ENCODE data around the gene RASD1.
A peak's percentile ranks its signal among the peaks of the same experiment; 100 is the strongest.
"Not testable (repeated sequence)": the region's sequence is repeated elsewhere in the genome, so short reads cannot be mapped to it uniquely, and the experiment has no call there.

Gene RASD1

GRCh38 chr17:17497065-17497844 is 1.1 kb upstream of the RASD1 start:
- in situ Hi-C loops (cut with HindIII; ENCODE audit: low pct_unique_long_range_greater_than_20kb, low sequenced_read_pairs): no loop called here

GRCh38 chr17:17495536-17496188 is 533 bp downstream of the RASD1 start:
- TF ChIP-seq JUND (IDR thresholded peaks at IDR 0.05; ENCODE audit: low read depth): no peak
- DNase-seq (ENCODE audit: low read depth in 1 of 2, low spot score in 1 of 2): no peak
- in situ Hi-C loops (cut with HindIII; ENCODE audit: low pct_unique_long_range_greater_than_20kb, low sequenced_read_pairs): no loop called here

More at GRCh38 chr17:17497065-17497844, 1.1 kb upstream of the RASD1 start:
- DNase-seq (ENCODE audit: low read depth in 1 of 2, low spot score in 1 of 2): no peak
- TF ChIP-seq JUND (IDR thresholded peaks at IDR 0.05; ENCODE audit: low read depth): no peak

- TF ChIP-seq JUND (IDR thresholded peaks at IDR 0.05; ENCODE audit: low read depth): no peak
- in situ Hi-C loops (cut with HindIII; ENCODE audit: low pct_unique_long_range_greater_than_20kb, low sequenced_read_pairs): no loop called here
Measured at GRCh38 chr17:17494870-17495535, 1.2 kb downstream of the RASD1 start.

GRCh38 chr17:17494499-17494869 is 1.7 kb downstream of the RASD1 start:
- TF ChIP-seq JUND (IDR thresholded peaks at IDR 0.05; ENCODE audit: low read depth): no peak
- DNase-seq (ENCODE audit: low read depth in 1 of 2, low spot score in 1 of 2): no peak
- in situ Hi-C loops (cut with HindIII; ENCODE audit: low pct_unique_long_range_greater_than_20kb, low sequenced_read_pairs): no loop called here

More at GRCh38 chr17:17494870-17495535, 1.2 kb downstream of the RASD1 start:
- no peak for DNase-seq (ENCODE audit: low read depth in 1 of 2, low spot score in 1 of 2)

- in situ Hi-C loops (cut with HindIII; ENCODE audit: low pct_unique_long_range_greater_than_20kb, low sequenced_read_pairs): no loop called here
- no peak for DNase-seq (ENCODE audit: low read depth in 1 of 2, low spot score in 1 of 2)
- TF ChIP-seq JUND (IDR thresholded peaks at IDR 0.05; ENCODE audit: low read depth): no peak
Measured at GRCh38 chr17:17493986-17494466, 2.2 kb downstream of the RASD1 start.

GRCh38 chr17:17493249-17493985 is 2.8 kb downstream of the RASD1 start:
- in situ Hi-C loops (cut with HindIII; ENCODE audit: low pct_unique_long_range_greater_than_20kb, low sequenced_read_pairs): no loop called here
- TF ChIP-seq JUND (IDR thresholded peaks at IDR 0.05; ENCODE audit: low read depth): no peak
- DNase-seq (ENCODE audit: low read depth in 1 of 2, low spot score in 1 of 2): peak; percentile 44 to 47

GRCh38 chr17:17492571-17492970 is 3.6 kb downstream of the RASD1 start:
- in situ Hi-C loops (cut with HindIII; ENCODE audit: low pct_unique_long_range_greater_than_20kb, low sequenced_read_pairs): no loop called here
- DNase-seq (ENCODE audit: low read depth in 1 of 2, low spot score in 1 of 2): no peak

GRCh38 chr17:17492085-17492484 is 4.1 kb downstream of the RASD1 start:
- in situ Hi-C loops (cut with HindIII; ENCODE audit: low pct_unique_long_range_greater_than_20kb, low sequenced_read_pairs): no loop called here
- no peak for DNase-seq (ENCODE audit: low read depth in 1 of 2, low spot score in 1 of 2)
- TF ChIP-seq JUND (IDR thresholded peaks at IDR 0.05; ENCODE audit: low read depth): no peak

More at GRCh38 chr17:17492571-17492970, 3.6 kb downstream of the RASD1 start:
- no peak for TF ChIP-seq JUND (IDR thresholded peaks at IDR 0.05; ENCODE audit: low read depth)

- in situ Hi-C loops (cut with HindIII; ENCODE audit: low pct_unique_long_range_greater_than_20kb, low sequenced_read_pairs): no loop called here
Measured at GRCh38 chr17:17491546-17491988, 4.6 kb downstream of the RASD1 start.

GRCh38 chr17:17491031-17491471 is 5.1 kb downstream of the RASD1 start:
- in situ Hi-C loops (cut with HindIII; ENCODE audit: low pct_unique_long_range_greater_than_20kb, low sequenced_read_pairs): no loop called here
- no peak for DNase-seq (ENCODE audit: low read depth in 1 of 2, low spot score in 1 of 2)
- no peak for TF ChIP-seq JUND (IDR thresholded peaks at IDR 0.05; ENCODE audit: low read depth)

More at GRCh38 chr17:17491546-17491988, 4.6 kb downstream of the RASD1 start:
- DNase-seq (ENCODE audit: low read depth in 1 of 2, low spot score in 1 of 2): no peak
- no peak for TF ChIP-seq JUND (IDR thresholded peaks at IDR 0.05; ENCODE audit: low read depth)

- in situ Hi-C loops (cut with HindIII; ENCODE audit: low pct_unique_long_range_greater_than_20kb, low sequenced_read_pairs): no loop called here
- no peak for DNase-seq (ENCODE audit: low read depth in 1 of 2, low spot score in 1 of 2)
- TF ChIP-seq JUND (IDR thresholded peaks at IDR 0.05; ENCODE audit: low read depth): no peak
Measured at GRCh38 chr17:17487998-17488397, 8.2 kb downstream of the RASD1 start.

- in situ Hi-C loops (cut with HindIII; ENCODE audit: low pct_unique_long_range_greater_than_20kb, low sequenced_read_pairs); DNase-seq (ENCODE audit: low read depth in 1 of 2, low spot score in 1 of 2): not testable (repeated sequence)
Measured at GRCh38 chr17:17486416-17486815, 9.8 kb downstream of the RASD1 start.

All from T47D (cell line).